ENCODE results near the gene NINJ1.
"Not testable (repeated sequence)": the region's sequence is repeated elsewhere in the genome, so short reads cannot be mapped to it uniquely, and the experiment has no call there.

NINJ1 gene

GRCh38 chr9:93148721-93149120 is 14.7 kb upstream of the NINJ1 start:
- Mint-ChIP-seq H3K4me3 (peak overlapping the region; percentile 19), H3K27me3 (ENCODE audit: low read depth) (no peaks in the 10 kb centered on the region), H3K27ac (peak overlapping the region; percentile 41), H3K36me3 (ENCODE audit: low read depth) (peaks cover 16% of the 10 kb centered on the region), H3K4me1 (ENCODE audit: low read depth) (peaks cover 33% of the 10 kb centered on the region), H3K9me3 (peaks cover 23% of the 10 kb centered on the region)
- DNase-seq (ENCODE audit: low spot score): no peak

DNA sequence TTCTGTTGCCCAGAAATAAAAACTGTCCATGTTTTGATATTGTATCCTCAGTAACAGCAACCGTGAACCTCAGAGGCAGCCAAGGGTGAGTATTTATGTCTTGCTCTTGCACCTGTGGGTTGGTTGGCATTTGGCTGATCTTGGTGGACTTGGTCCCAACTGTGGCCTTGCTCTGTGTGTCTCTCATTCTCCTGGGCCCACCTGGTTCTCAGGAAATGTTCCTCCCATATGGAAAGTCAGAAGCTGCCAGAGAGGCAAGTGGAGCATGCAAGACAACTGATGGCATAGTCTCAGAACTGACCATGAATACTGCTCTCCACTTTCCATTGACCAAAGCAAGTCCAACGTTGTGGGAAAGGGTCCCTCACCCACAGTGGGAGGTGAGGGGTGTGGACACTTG is 13.6 kb upstream of the NINJ1 start:
- H3K27me3 Mint-ChIP-seq (ENCODE audit: low read depth): no peaks in the 10 kb centered on the region
- H3K9me3 Mint-ChIP-seq: peaks cover 23% of the 10 kb centered on the region
- DNase-seq (ENCODE audit: low spot score): no peak
- no peak overlapping the region for H3K27ac Mint-ChIP-seq
- no peak overlapping the region for H3K4me3 Mint-ChIP-seq
- H3K36me3 Mint-ChIP-seq (ENCODE audit: low read depth): peaks cover 16% of the 10 kb centered on the region
- peaks cover 34% of the 10 kb centered on the region for H3K4me1 Mint-ChIP-seq (ENCODE audit: low read depth)

GRCh38 chr9:93146696-93147095 is 12.6 kb upstream of the NINJ1 start:
- Mint-ChIP-seq H3K9me3 (peaks cover 23% of the 10 kb centered on the region), H3K27ac (peak overlapping the region; percentile 65), H3K4me1 (ENCODE audit: low read depth) (peaks cover 34% of the 10 kb centered on the region), H3K36me3 (ENCODE audit: low read depth) (peaks cover 16% of the 10 kb centered on the region)
- not testable (repeated sequence) for H3K4me3 Mint-ChIP-seq; H3K27me3 Mint-ChIP-seq (ENCODE audit: low read depth)
- peak; percentile 61 for DNase-seq (ENCODE audit: low spot score)

DNA sequence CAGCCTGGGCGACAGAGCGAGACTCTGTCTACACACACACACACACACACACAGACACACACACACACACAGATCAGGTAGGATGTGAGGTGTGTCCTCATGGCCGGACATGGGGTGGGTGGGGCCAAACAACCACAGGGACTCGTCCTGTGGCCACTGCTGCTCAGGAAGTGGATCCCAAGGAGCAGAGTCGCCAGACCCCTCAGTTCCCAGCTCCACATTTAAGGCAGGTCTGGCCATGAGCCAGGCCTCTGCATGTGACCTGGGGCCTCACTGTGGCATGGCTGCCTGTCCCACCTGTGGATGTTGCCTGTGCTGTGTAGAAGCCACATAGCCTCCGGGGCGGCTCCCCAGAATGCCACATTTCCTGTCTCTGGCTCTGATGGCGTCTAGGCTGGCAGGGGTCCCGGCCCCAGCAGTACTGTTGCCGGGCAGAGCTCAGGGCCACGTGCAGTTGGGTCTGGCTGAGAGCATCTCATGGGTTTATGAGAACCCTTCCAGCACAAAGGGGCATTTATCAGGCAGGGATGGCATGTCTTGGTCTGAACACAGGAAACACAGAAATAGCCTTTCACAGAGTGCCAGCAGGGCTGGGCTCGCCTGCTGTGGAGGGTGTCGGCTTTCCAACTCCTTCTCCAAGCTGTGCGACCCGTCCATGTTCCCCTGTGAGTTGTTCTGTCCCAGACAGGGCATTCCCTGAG is 9.9 kb upstream of the NINJ1 start:
- Mint-ChIP-seq H3K4me1 (ENCODE audit: low read depth) (peaks cover 27% of the 10 kb centered on the region), H3K4me3 (peak overlapping the region; percentile 32)

DNA sequence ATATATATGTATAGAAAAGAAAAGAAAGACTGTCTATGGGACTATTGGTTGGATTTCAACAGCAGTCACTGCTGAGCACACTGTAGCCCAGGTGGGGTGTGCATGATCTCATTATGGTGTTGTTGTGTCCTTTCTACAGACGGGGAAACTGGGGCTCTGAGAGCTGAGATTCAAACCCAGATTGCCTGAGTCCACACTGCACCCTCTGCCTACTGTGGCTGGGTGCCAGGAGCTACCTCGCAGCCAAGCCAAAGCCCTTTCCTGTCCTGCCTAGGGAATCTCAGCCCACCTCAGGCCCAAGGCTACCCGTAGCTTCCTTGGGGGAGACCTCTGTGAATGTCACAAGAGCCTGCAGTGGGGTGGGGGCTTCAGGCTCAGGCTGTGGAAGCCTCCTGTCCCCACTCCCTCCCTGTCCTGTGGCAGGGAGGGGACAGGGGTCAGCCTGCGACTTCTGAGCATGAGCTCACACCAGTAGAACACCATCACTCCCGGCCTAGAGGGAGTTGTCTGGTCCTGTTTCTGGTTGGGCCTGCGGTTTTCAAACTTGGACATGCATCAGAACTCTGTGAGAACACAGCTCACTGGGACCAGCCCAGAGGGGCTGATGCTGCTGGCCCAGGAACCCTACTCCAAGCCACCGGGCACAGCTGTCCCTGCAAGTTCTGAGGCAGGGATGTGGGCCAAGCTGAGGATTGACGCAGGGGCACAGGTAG is 7.9 kb upstream of the NINJ1 start:
- no peak overlapping the region for H3K27ac Mint-ChIP-seq
- peaks cover 10% of the 10 kb centered on the region for H3K9me3 Mint-ChIP-seq

More for the DNA sequence above, 9.9 kb upstream of the NINJ1 start:
- Mint-ChIP-seq H3K27ac (peak overlapping the region; percentile 88), H3K36me3 (ENCODE audit: low read depth) (peaks cover 16% of the 10 kb centered on the region), H3K27me3 (ENCODE audit: low read depth) (no peaks in the 10 kb centered on the region), H3K9me3 (peaks cover 23% of the 10 kb centered on the region)
- no peak for DNase-seq (ENCODE audit: low spot score)

GRCh38 chr9:93139365-93140182 is 5.5 kb upstream of the NINJ1 start:
- no peaks in the 10 kb centered on the region for H3K9me3 Mint-ChIP-seq
- H3K4me1 Mint-ChIP-seq (ENCODE audit: low read depth): peaks cover 24% of the 10 kb centered on the region
- H3K4me3 Mint-ChIP-seq: no peak overlapping the region
- no peaks in the 10 kb centered on the region for H3K27me3 Mint-ChIP-seq (ENCODE audit: low read depth)
- no peak for DNase-seq (ENCODE audit: low spot score)
- no peaks in the 10 kb centered on the region for H3K36me3 Mint-ChIP-seq (ENCODE audit: low read depth)
- H3K27ac Mint-ChIP-seq: no peak overlapping the region

More for the DNA sequence above, 7.9 kb upstream of the NINJ1 start:
- DNase-seq (ENCODE audit: low spot score): no peak
- Mint-ChIP-seq H3K4me3 (no peak overlapping the region), H3K36me3 (ENCODE audit: low read depth) (peaks cover 9% of the 10 kb centered on the region), H3K4me1 (ENCODE audit: low read depth) (peaks cover 30% of the 10 kb centered on the region), H3K27me3 (ENCODE audit: low read depth) (no peaks in the 10 kb centered on the region)

GRCh38 chr9:93138171-93138764 is 4.2 kb upstream of the NINJ1 start:
- Mint-ChIP-seq H3K27ac (no peak overlapping the region), H3K9me3 (no peaks in the 10 kb centered on the region), H3K27me3 (ENCODE audit: low read depth) (no peaks in the 10 kb centered on the region), H3K4me1 (ENCODE audit: low read depth) (peaks cover 18% of the 10 kb centered on the region), H3K36me3 (ENCODE audit: low read depth) (no peaks in the 10 kb centered on the region), H3K4me3 (no peak overlapping the region)
- no peak for DNase-seq (ENCODE audit: low spot score)

DNA sequence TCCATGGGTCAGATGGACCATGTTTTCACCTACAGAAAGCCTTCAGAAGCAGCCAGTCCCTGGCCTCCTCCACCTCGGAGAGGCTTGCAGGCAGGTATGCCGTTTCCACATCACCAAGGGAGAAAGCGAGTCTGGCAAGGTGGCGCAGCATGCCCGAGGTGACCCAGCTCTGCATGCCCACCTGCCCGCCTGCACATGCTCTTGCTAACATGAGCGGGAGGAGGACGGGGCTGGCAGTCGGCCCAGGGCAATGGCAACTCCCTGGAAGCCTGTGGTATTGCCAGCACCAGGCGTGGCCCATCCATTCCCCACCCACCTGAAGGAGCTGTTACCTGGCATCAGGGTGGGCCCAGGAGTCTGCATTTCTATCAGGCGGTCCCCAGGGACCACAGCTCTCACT is 3.3 kb upstream of the NINJ1 start:
- H3K9me3 Mint-ChIP-seq: no peaks in the 10 kb centered on the region
- H3K4me3 Mint-ChIP-seq: no peak overlapping the region
- no peak overlapping the region for H3K27ac Mint-ChIP-seq
- H3K27me3 Mint-ChIP-seq (ENCODE audit: low read depth): no peaks in the 10 kb centered on the region
- peaks cover 24% of the 10 kb centered on the region for H3K4me1 Mint-ChIP-seq (ENCODE audit: low read depth)
- H3K36me3 Mint-ChIP-seq (ENCODE audit: low read depth): no peaks in the 10 kb centered on the region
- no peak for DNase-seq (ENCODE audit: low spot score)

DNA sequence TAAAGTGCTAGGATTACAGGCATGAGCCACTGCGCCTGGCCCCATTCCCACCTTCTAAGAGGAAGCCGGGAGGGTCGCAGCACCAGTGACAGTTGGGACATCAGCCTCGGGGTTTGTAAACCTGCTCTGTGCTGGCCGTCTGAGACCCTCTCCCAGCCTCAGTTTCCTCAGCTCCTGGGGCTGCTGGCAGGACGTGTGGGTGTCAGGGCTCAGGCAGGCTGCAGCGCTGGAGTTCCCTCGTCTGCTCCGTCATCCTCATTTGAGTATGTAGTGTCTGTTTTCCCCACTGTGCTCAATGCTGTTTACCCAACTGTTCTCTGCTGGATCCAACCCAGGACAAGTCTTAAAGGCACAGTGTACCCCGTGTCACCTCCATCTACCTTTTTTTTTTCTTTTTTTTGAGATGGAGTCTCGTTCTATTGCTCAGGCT is 2.0 kb upstream of the NINJ1 start:
- Mint-ChIP-seq H3K27ac (peak overlapping the region; percentile 45), H3K4me1 (ENCODE audit: low read depth) (peaks cover 30% of the 10 kb centered on the region), H3K9me3 (no peaks in the 10 kb centered on the region), H3K4me3 (no peak overlapping the region), H3K27me3 (ENCODE audit: low read depth) (no peaks in the 10 kb centered on the region), H3K36me3 (ENCODE audit: low read depth) (no peaks in the 10 kb centered on the region)
- DNase-seq (ENCODE audit: low spot score): no peak

GRCh38 chr9:93134740-93135444 is 841 bp upstream of the NINJ1 start:
- H3K4me3 Mint-ChIP-seq: peak overlapping the region; percentile 81
- DNase-seq (ENCODE audit: low spot score): no peak
- no peaks in the 10 kb centered on the region for H3K27me3 Mint-ChIP-seq (ENCODE audit: low read depth)
- H3K9me3 Mint-ChIP-seq: no peaks in the 10 kb centered on the region
- H3K27ac Mint-ChIP-seq: peak overlapping the region; percentile 93
- H3K4me1 Mint-ChIP-seq (ENCODE audit: low read depth): peaks cover 27% of the 10 kb centered on the region
- H3K36me3 Mint-ChIP-seq (ENCODE audit: low read depth): no peaks in the 10 kb centered on the region

DNA sequence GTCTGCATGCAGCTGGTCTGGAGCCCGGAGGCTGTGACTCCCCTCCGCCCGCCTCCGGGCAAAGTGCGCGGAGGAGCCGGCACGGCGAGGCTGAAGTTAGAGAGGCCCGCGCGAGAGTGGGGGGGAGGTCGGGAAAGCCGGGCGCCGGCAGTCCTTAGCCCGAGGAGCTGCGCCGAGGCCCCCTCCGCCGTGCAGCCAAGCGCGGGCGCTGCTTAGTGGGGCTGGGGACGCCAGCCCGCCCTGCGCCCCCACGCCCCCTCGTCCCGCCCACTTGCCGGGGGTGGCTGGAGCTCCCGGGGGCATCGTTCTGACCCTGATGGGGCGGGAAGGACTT is 403 bp downstream of the NINJ1 start:
- Mint-ChIP-seq H3K4me1 (ENCODE audit: low read depth) (peaks cover 28% of the 10 kb centered on the region), H3K27ac (peak overlapping the region; percentile 83), H3K36me3 (ENCODE audit: low read depth) (no peaks in the 10 kb centered on the region), H3K4me3 (peak overlapping the region; percentile 89), H3K27me3 (ENCODE audit: low read depth) (no peaks in the 10 kb centered on the region), H3K9me3 (no peaks in the 10 kb centered on the region)
- peak; percentile 69 for DNase-seq (ENCODE audit: low spot score)

DNA sequence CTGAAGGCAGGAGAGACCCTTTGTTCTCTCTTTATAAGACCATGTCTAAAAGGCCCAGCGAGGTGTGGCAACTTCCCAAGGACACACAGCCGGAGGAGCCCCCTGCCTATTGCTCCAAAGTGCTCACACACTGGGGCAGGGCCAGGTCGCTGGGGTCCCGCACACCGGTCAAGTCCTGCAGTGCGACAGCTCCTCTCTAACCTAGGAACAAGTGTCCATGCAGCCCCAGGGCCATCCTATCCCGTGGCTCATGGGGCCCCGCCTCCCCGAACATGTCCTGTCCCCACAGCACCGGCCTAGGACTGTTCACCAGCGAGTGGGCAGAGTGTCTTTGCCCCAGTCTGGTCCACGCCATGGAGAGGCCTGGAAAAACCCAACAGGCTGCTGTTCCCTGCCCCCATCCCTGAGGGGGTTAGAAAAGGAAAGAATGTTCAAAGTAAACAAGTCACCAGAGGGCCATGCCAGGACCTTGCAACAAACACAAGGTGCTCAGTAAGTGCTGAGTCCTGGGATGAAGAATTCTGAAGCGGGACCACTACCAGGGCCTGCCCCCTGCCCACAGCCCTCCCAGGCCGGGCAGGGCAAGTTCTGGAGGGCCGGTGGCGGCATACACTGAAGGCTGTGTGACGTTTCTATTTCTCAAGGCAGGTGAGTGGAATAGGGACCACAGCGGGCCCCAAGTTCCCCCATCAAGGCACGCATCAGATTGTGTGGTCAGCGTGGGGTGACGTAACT is 938 bp downstream of the NINJ1 start:
- H3K9me3 Mint-ChIP-seq: no peaks in the 10 kb centered on the region
- no peaks in the 10 kb centered on the region for H3K36me3 Mint-ChIP-seq (ENCODE audit: low read depth)
- peak overlapping the region; percentile 83 for H3K27ac Mint-ChIP-seq
- no peak for DNase-seq (ENCODE audit: low spot score)
- H3K4me3 Mint-ChIP-seq: peak overlapping the region; percentile 89
- no peaks in the 10 kb centered on the region for H3K27me3 Mint-ChIP-seq (ENCODE audit: low read depth)
- H3K4me1 Mint-ChIP-seq (ENCODE audit: low read depth): peaks cover 26% of the 10 kb centered on the region

All from T-helper 2 cell treated with Interferon-gamma antibody and Interleukin-4, amounts not matched to agents 5 μg/mL and 100 μg/mL, for 36 hours (primary cell).